Panc1 (cell line): ENCODE results near the gene FAF1. TPM values are rescaled to one million over a fixed set of nuclear protein-coding genes. Genes with fewer than 3 reads are reported as not detected.

ENCODE experiments used
- ATAC-seq: fragments of 200-7000 bp; cut with Tn5 transposase; 2 replicates; pipeline ENCODE4 v1.9.1; 2020; ENCODE audit warnings: mild to moderate bottlenecking, moderate library complexity
- BruUV-seq: library from RNA; stranded (reverse); fragments of 400-500 nt; replicated peaks from 2 replicates; lab custom pipeline; 2021; lab: Mats Ljungman, UMichigan
- CTCF ChIA-PET: fragments of 300-600 bp; sonication (Branson Sonifier 250); formaldehyde crosslinking; loops from one replicate; lab custom pipeline; 2022; ENCODE audit warnings: antibody characterized with exemption; lab: Charles Lee
- POLR2A ChIA-PET: fragments of 300-600 bp; sonication (Branson Sonifier 250); formaldehyde crosslinking; loops from one replicate; lab custom pipeline; 2022; ENCODE audit warnings: antibody characterized with exemption; lab: Charles Lee
- DNase-seq: peaks from one replicate; pipeline ENCODE4 v3.0.0-alpha.2; 2010; ENCODE audit warnings: low read depth, low spot score
- H3K27ac ChIP-seq: 2 replicates; pipeline ENCODE4 v1.5.1; 2011; ENCODE audit warnings: mild to moderate bottlenecking, low read length, inconsistent platforms
- H3K27me3 ChIP-seq: fragments of 200-500 bp; sonication (Bioruptor generic); 2 replicates; pipeline ENCODE4 v1.6.0; 2014; ENCODE audit warnings: low read length, inconsistent platforms; ENCODE audit not compliant: control insufficient read depth, insufficient read depth
- H3K36me3 ChIP-seq: fragments of 200-500 bp; sonication (Bioruptor generic); 2 replicates; pipeline ENCODE4 v1.5.1; 2014; ENCODE audit warnings: inconsistent platforms, mild to moderate bottlenecking, low read length, moderate library complexity; ENCODE audit not compliant: control insufficient read depth, insufficient read depth
- H3K4me1 ChIP-seq: 2 replicates; pipeline ENCODE4 v1.5.1; 2011; ENCODE audit warnings: inconsistent platforms, mild to moderate bottlenecking, low read length, moderate library complexity; ENCODE audit not compliant: control insufficient read depth, insufficient read depth
- H3K4me3 ChIP-seq, 2 experiments: 2 replicates each; pipeline ENCODE4 v1.5.1; 2011 to 2012; ENCODE audit warnings: low read depth in 2 of 2, low read length in 2 of 2, mild to moderate bottlenecking in 2 of 2, inconsistent platforms in 1 of 2, moderate library complexity in 1 of 2
- H3K9me3 ChIP-seq: fragments of 200-500 bp; sonication (Bioruptor generic); 2 replicates; pipeline ENCODE4 v1.5.1; 2014; ENCODE audit warnings: low read depth, mild to moderate bottlenecking, inconsistent platforms, low read length, moderate library complexity; ENCODE audit not compliant: control insufficient read depth, insufficient read depth
- CTCF ChIP-seq: fragments of 450-650 bp; IDR thresholded peaks from 2 replicates; pipeline ENCODE4 v1.5.1; 2017; ENCODE audit warnings: mild to moderate bottlenecking
- POLR2AphosphoS5 ChIP-seq: IDR thresholded peaks from 2 replicates; pipeline ENCODE4 v1.6.1; 2012; ENCODE audit warnings: mild to moderate bottlenecking, low read depth, low read length, moderate library complexity
- REST ChIP-seq, 2 experiments: IDR thresholded peaks; 2 replicates each; pipeline ENCODE4 v1.6.1; 2011 to 2012; ENCODE audit warnings: low read depth in 2 of 2, control low read depth in 1 of 2, low read length in 1 of 2, mild to moderate bottlenecking in 1 of 2, moderate library complexity in 1 of 2; ENCODE audit not compliant: insufficient read depth in 1 of 2
- SIN3A ChIP-seq: IDR thresholded peaks from 2 replicates; pipeline ENCODE4 v1.6.1; 2012; ENCODE audit warnings: low read depth, mild to moderate bottlenecking, low read length, moderate library complexity, borderline replicate concordance; ENCODE audit not compliant: insufficient read depth
- TCF7L2 ChIP-seq: IDR thresholded peaks from 2 replicates; pipeline ENCODE4 v1.6.1; 2011; ENCODE audit warnings: mild to moderate bottlenecking, low read depth, low read length, inconsistent platforms
- in situ Hi-C: cut with HindIII; loops from 2 replicates; pipeline ENCODE4 v1.10.0; 2016; ENCODE audit warnings: low sequenced_read_pairs, low pct_unique_long_range_greater_than_20kb
- intact Hi-C: fragments of 100-400 bp; cut with micrococcal nuclease; formaldehyde crosslinking; loops from one replicate; pipeline ENCODE4 v1.10.0; 2022; ENCODE audit not compliant: unreplicated experiment
- total RNA-seq: library from RNA; stranded (reverse); gene quantifications from one replicate; pipeline ENCODE4 v1.2.1, GENCODE V29; 2021; ENCODE audit not compliant: unreplicated experiment

The FAF1 gene
- total RNA-seq, 1 experiment from 2014 or later = 101 TPM

- in situ Hi-C loops (no loop called here), intact Hi-C loops (no loop called here)
- POLR2A ChIA-PET = no interaction called here
Measured at GRCh38 chr1:50453266-50453665, 506.8 kb downstream of the FAF1 start.

GRCh38 chr1:50452700-50453099, 507.4 kb downstream of the FAF1 start:
- no peak overlapping the region for H3K4me3 ChIP-seq
- ATAC-seq = no peak
- DNase-seq = no peak
- no TSS peak for BruUV-seq
- no peaks in the 10 kb centered on the region for H3K4me1 ChIP-seq
- TF ChIP-seq POLR2AphosphoS5 = no peak
- TF ChIP-seq REST (IDR thresholded peaks at IDR 0.05; ENCODE audit: insufficient read depth in 1 of 2, low read depth in 2 of 2, low read length in 1 of 2) = no peak
- no peak for TF ChIP-seq SIN3A
- TF ChIP-seq TCF7L2 = no peak
- TF ChIP-seq CTCF = no peak
- H3K27ac ChIP-seq = no peak overlapping the region
- H3K36me3 ChIP-seq = no peaks in the 10 kb centered on the region
- no peaks in the 10 kb centered on the region for H3K27me3 ChIP-seq
- intact Hi-C loops (no loop called here), in situ Hi-C loops (no loop called here)
- ChIA-PET CTCF (no interaction called here), POLR2A (no interaction called here)
- no peaks in the 10 kb centered on the region for H3K9me3 ChIP-seq

More at GRCh38 chr1:50453266-50453665, 506.8 kb downstream of the FAF1 start:
- no peaks in the 10 kb centered on the region for H3K4me1 ChIP-seq
- TF ChIP-seq CTCF (no peak), REST (IDR thresholded peaks at IDR 0.05; ENCODE audit: insufficient read depth in 1 of 2, low read depth in 2 of 2, low read length in 1 of 2) (no peak), SIN3A (no peak), POLR2AphosphoS5 (no peak), TCF7L2 (no peak)
- DNase-seq (no peak), ATAC-seq (no peak)
- no peak overlapping the region for H3K27ac ChIP-seq
- H3K4me3 ChIP-seq = no peak overlapping the region
- H3K9me3 ChIP-seq = no peaks in the 10 kb centered on the region
- no TSS peak for BruUV-seq
- CTCF ChIA-PET = no interaction called here
- H3K36me3 ChIP-seq = no peaks in the 10 kb centered on the region
- H3K27me3 ChIP-seq = no peaks in the 10 kb centered on the region
